ENCODE results near the gene CLDN2. TPM values are rescaled to one million over a fixed set of nuclear protein-coding genes. Genes with fewer than 3 reads are reported as not detected.

The CLDN2 gene
- polyA plus RNA-seq, 1 experiment, result 0.04 TPM

- Histone ChIP-seq H3K9me3 (ENCODE audit: control insufficient read depth, insufficient read depth, low read length) (no peaks in the 10 kb centered on the region), H3K27me3 (ENCODE audit: control insufficient read depth, insufficient read depth, low read length) (no peaks in the 10 kb centered on the region), H3K4me3 (ENCODE audit: low read depth, low read length) (no peak overlapping the region), H3K27ac (ENCODE audit: low read depth, low read length) (no peak overlapping the region)
- ChIA-PET POLR2A (no interaction called here), CTCF (interaction anchor here (0.8 kb wide), 1 partner anchor 24 kb away, joined by 3 read pairs; no protein-coding TSS in a partner anchor)
- no peak for TF ChIP-seq CTCF (IDR thresholded peaks at IDR 0.05; ENCODE audit: low read depth, low read length)
- DNase-seq (ENCODE audit: low read depth, low spot score), result no peak
These were observed 2.2 kb upstream of the CLDN2 start for GRCh38 chrX:106917830-106918500.

- no peak for DNase-seq (ENCODE audit: low read depth, low spot score)
- Histone ChIP-seq H3K4me3 (ENCODE audit: low read depth, low read length) (no peak overlapping the region), H3K27me3 (ENCODE audit: control insufficient read depth, insufficient read depth, low read length) (no peaks in the 10 kb centered on the region), H3K9me3 (ENCODE audit: control insufficient read depth, insufficient read depth, low read length) (no peaks in the 10 kb centered on the region), H3K27ac (ENCODE audit: low read depth, low read length) (no peak overlapping the region)
- ChIA-PET POLR2A (no interaction called here), CTCF (no interaction called here)
- no peak for TF ChIP-seq CTCF (IDR thresholded peaks at IDR 0.05; ENCODE audit: low read depth, low read length)
These were observed 1.4 kb downstream of the CLDN2 start for GRCh38 chrX:106921637-106922036.

GRCh38 chrX:106927023-106927422, 6.8 kb downstream of the CLDN2 start:
- TF ChIP-seq CTCF (IDR thresholded peaks at IDR 0.05; ENCODE audit: low read depth, low read length), result no peak
- H3K27me3 ChIP-seq (ENCODE audit: control insufficient read depth, insufficient read depth, low read length), result no peaks in the 10 kb centered on the region
- H3K9me3 ChIP-seq (ENCODE audit: control insufficient read depth, insufficient read depth, low read length), result no peaks in the 10 kb centered on the region
- DNase-seq (ENCODE audit: low read depth, low spot score), result no peak
- ChIA-PET CTCF (no interaction called here), POLR2A (no interaction called here)
- H3K27ac ChIP-seq (ENCODE audit: low read depth, low read length), result no peak overlapping the region
- H3K4me3 ChIP-seq (ENCODE audit: low read depth, low read length), result no peak overlapping the region

DNA sequence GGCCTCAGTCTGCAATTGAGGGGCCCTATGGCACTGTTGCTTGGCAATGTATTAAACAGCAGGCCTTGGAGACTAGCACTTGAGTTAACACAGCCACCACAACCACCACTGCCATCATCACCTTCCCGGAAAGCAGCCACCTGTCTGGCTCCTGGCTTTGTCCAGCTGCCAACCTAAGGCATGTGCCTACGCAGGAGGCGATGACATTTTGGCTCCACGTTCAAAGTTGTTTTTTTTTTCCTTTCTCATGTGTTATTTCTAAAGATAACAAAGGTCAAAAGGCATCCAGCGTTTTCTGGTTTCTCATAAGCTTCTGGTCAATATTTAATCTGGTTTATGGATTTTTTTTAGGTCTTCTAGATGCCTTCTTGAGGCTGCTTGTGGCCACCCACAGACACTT, 7.5 kb downstream of the CLDN2 start:
- Histone ChIP-seq H3K27ac (ENCODE audit: low read depth, low read length) (no peak overlapping the region), H3K27me3 (ENCODE audit: control insufficient read depth, insufficient read depth, low read length) (no peaks in the 10 kb centered on the region), H3K9me3 (ENCODE audit: control insufficient read depth, insufficient read depth, low read length) (no peaks in the 10 kb centered on the region), H3K4me3 (ENCODE audit: low read depth, low read length) (no peak overlapping the region)
- no peak for TF ChIP-seq CTCF (IDR thresholded peaks at IDR 0.05; ENCODE audit: low read depth, low read length)
- DNase-seq (ENCODE audit: low read depth, low spot score), result no peak
- ChIA-PET POLR2A (no interaction called here), CTCF (no interaction called here)

DNA sequence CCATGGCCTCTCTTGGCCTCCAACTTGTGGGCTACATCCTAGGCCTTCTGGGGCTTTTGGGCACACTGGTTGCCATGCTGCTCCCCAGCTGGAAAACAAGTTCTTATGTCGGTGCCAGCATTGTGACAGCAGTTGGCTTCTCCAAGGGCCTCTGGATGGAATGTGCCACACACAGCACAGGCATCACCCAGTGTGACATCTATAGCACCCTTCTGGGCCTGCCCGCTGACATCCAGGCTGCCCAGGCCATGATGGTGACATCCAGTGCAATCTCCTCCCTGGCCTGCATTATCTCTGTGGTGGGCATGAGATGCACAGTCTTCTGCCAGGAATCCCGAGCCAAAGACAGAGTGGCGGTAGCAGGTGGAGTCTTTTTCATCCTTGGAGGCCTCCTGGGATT, 8.0 kb downstream of the CLDN2 start:
- no peak overlapping the region for H3K4me3 ChIP-seq (ENCODE audit: low read depth, low read length)
- no peaks in the 10 kb centered on the region for H3K9me3 ChIP-seq (ENCODE audit: control insufficient read depth, insufficient read depth, low read length)
- ChIA-PET POLR2A (no interaction called here), CTCF (no interaction called here)
- no peaks in the 10 kb centered on the region for H3K27me3 ChIP-seq (ENCODE audit: control insufficient read depth, insufficient read depth, low read length)
- no peak for DNase-seq (ENCODE audit: low read depth, low spot score)
- TF ChIP-seq CTCF (IDR thresholded peaks at IDR 0.05; ENCODE audit: low read depth, low read length), result no peak
- H3K27ac ChIP-seq (ENCODE audit: low read depth, low read length), result no peak overlapping the region
